ENCODE results near the gene CABP7.

The CABP7 gene

GRCh38 chr22:29726512-29727130 is 6.8 kb downstream of the CABP7 start:
- DNase-seq: no peak

- DNase-seq: no peak
These were observed 7.3 kb downstream of the CABP7 start for GRCh38 chr22:29727131-29727523.

GRCh38 chr22:29729161-29729560 is 9.4 kb downstream of the CABP7 start:
- no peak for DNase-seq

GRCh38 chr22:29731058-29731850 is 11.5 kb downstream of the CABP7 start:
- DNase-seq: no peak

GRCh38 chr22:29732883-29733282 is 13.1 kb downstream of the CABP7 start:
- DNase-seq: no peak

GRCh38 chr22:29733362-29734201 is 13.8 kb downstream of the CABP7 start:
- no peak for DNase-seq

GRCh38 chr22:29734406-29734805 is 14.6 kb downstream of the CABP7 start:
- DNase-seq: no peak

GRCh38 chr22:29734838-29735237 is 15.0 kb downstream of the CABP7 start:
- no peak for DNase-seq

GRCh38 chr22:29735416-29735815 is 15.6 kb downstream of the CABP7 start:
- DNase-seq: no peak

GRCh38 chr22:29737251-29738117 is 17.7 kb downstream of the CABP7 start:
- no peak for DNase-seq

- no peak for DNase-seq
These were observed 18.5 kb downstream of the CABP7 start for GRCh38 chr22:29738118-29738815.

GRCh38 chr22:29739346-29739875 is 19.6 kb downstream of the CABP7 start:
- no peak for DNase-seq

- no peak for DNase-seq
These were observed 20.4 kb downstream of the CABP7 start for GRCh38 chr22:29740216-29740615.

GRCh38 chr22:29741926-29742325 is 22.1 kb downstream of the CABP7 start:
- DNase-seq: no peak

GRCh38 chr22:29742326-29742725 is 22.5 kb downstream of the CABP7 start:
- no peak for DNase-seq

- DNase-seq: no peak
These were observed 25.1 kb downstream of the CABP7 start for GRCh38 chr22:29744902-29745301.

GRCh38 chr22:29747832-29748231 is 28.0 kb downstream of the CABP7 start:
- no peak for DNase-seq

- no peak for DNase-seq
These were observed 28.6 kb downstream of the CABP7 start for GRCh38 chr22:29748248-29748893.

GRCh38 chr22:29750029-29750428 is 30.2 kb downstream of the CABP7 start:
- no peak for DNase-seq

GRCh38 chr22:29750559-29751538 is 31.0 kb downstream of the CABP7 start:
- DNase-seq: peak; percentile 42
